SH-SY5Y (cell line): ENCODE data around the gene PKDCC.

Experiments
- GATA2 ChIP-seq: IDR thresholded peaks from 2 replicates; pipeline ENCODE4 v1.6.1; 2011; ENCODE audit warnings: mild to moderate bottlenecking, low read depth, low read length
- GATA3 ChIP-seq: IDR thresholded peaks from 2 replicates; pipeline ENCODE4 v1.6.1; 2011; ENCODE audit warnings: low read depth, mild to moderate bottlenecking, low read length, moderate library complexity

Gene PKDCC

GRCh38 chr2:42013409-42013808, 34.4 kb upstream of the PKDCC start:
- TF ChIP-seq GATA2 (no peak), GATA3 (no peak)

GRCh38 chr2:42021464-42021863, 26.4 kb upstream of the PKDCC start:
- TF ChIP-seq GATA3 (no peak), GATA2 (no peak; the same call in 1 of the 2 replicates)

- TF ChIP-seq GATA2 (no peak), GATA3 (no peak)
These were observed 22.7 kb upstream of the PKDCC start for GRCh38 chr2:42025151-42025582.

- no peak for TF ChIP-seq GATA3
- no peak for TF ChIP-seq GATA2
These were observed 21.5 kb upstream of the PKDCC start for GRCh38 chr2:42026272-42026671.

- TF ChIP-seq GATA2 (no peak), GATA3 (no peak)
These were observed 19.2 kb upstream of the PKDCC start for GRCh38 chr2:42028571-42029148.

GRCh38 chr2:42029171-42029570, 18.6 kb upstream of the PKDCC start:
- TF ChIP-seq GATA2: no peak
- no peak for TF ChIP-seq GATA3

- TF ChIP-seq GATA3: no peak
- TF ChIP-seq GATA2: no peak
These were observed 18.1 kb upstream of the PKDCC start for GRCh38 chr2:42029639-42030199.

- TF ChIP-seq GATA2 (no peak), GATA3 (no peak)
These were observed 17.5 kb upstream of the PKDCC start for GRCh38 chr2:42030200-42030759.

GRCh38 chr2:42030829-42031228, 17.0 kb upstream of the PKDCC start:
- TF ChIP-seq GATA2: no peak
- TF ChIP-seq GATA3: no peak

- TF ChIP-seq GATA3 (no peak), GATA2 (no peak)
These were observed 16.3 kb upstream of the PKDCC start for GRCh38 chr2:42031281-42032223.

GRCh38 chr2:42032224-42032620, 15.6 kb upstream of the PKDCC start:
- TF ChIP-seq GATA3: no peak
- TF ChIP-seq GATA2: no peak

GRCh38 chr2:42032745-42033144, 15.1 kb upstream of the PKDCC start:
- TF ChIP-seq GATA3 (no peak), GATA2 (no peak)

- TF ChIP-seq GATA3 (no peak), GATA2 (no peak)
These were observed 12.6 kb upstream of the PKDCC start for GRCh38 chr2:42035241-42035640.

GRCh38 chr2:42036413-42036812, 11.4 kb upstream of the PKDCC start:
- TF ChIP-seq GATA3: no peak
- no peak for TF ChIP-seq GATA2
